Fibroblast of the aortic adventitia (primary cell): ENCODE results near the gene PIGT. TPM values are rescaled to one million over a fixed set of nuclear protein-coding genes. Genes with fewer than 3 reads are reported as not detected.

ENCODE experiments used
- DNase-seq: peaks from one replicate; pipeline ENCODE4 v3.0.0-alpha.2; 2010; ENCODE audit warnings: low read depth
- H3K4me3 ChIP-seq: 2 replicates; pipeline ENCODE4 v1.5.1; 2011; ENCODE audit warnings: low read depth, mild to moderate bottlenecking, control low read depth, low read length, moderate library complexity
- CTCF ChIP-seq: IDR thresholded peaks from 2 replicates; pipeline ENCODE4 v1.5.1; 2011; ENCODE audit warnings: mild to moderate bottlenecking, low read length, control low read depth, inconsistent platforms; ENCODE audit not compliant: insufficient read depth
- total RNA-seq: library from RNA; depleted of rRNA; stranded (reverse); fragments of >200 nt; gene quantifications from 2 replicates; pipeline ENCODE4 v1.2.3, GENCODE V29; 2012; ENCODE audit warnings: low replicate concordance

Gene PIGT
- total RNA-seq, 1 donor, result 67.4 TPM

- H3K4me3 ChIP-seq, result no peak overlapping the region
- DNase-seq, result no peak
- no peak for TF ChIP-seq CTCF
Measured at GRCh38 chr20:45413479-45413878, 2.5 kb upstream of the PIGT start.

- DNase-seq, result no peak
- TF ChIP-seq CTCF, result no peak
Measured at GRCh38 chr20:45416917-45417316, 976 bp downstream of the PIGT start.

GRCh38 chr20:45419188-45420091 lies 3.5 kb downstream of the PIGT start:
- H3K4me3 ChIP-seq, result no peak overlapping the region
- DNase-seq, result peak; percentile 99
- TF ChIP-seq CTCF, result no peak

More at GRCh38 chr20:45416917-45417316, 976 bp downstream of the PIGT start:
- H3K4me3 ChIP-seq, result peak overlapping the region; percentile 97

GRCh38 chr20:45420125-45420524 lies 4.2 kb downstream of the PIGT start:
- no peak for DNase-seq
- no peak for TF ChIP-seq CTCF
- H3K4me3 ChIP-seq, result no peak overlapping the region

- H3K4me3 ChIP-seq, result no peak overlapping the region
- no peak for DNase-seq
- TF ChIP-seq CTCF, result no peak
Measured at GRCh38 chr20:45423700-45424099, 7.8 kb downstream of the PIGT start.

GRCh38 chr20:45425561-45425960 lies 9.6 kb downstream of the PIGT start:
- DNase-seq, result no peak
- no peak for TF ChIP-seq CTCF
- H3K4me3 ChIP-seq, result no peak overlapping the region
